ENCODE measurements around the gene NRBP1.

GRCh38 chr2:27400348-27401135, 27.9 kb upstream of the NRBP1 start:
- TF ChIP-seq CTCF (conservative IDR thresholded peaks at IDR 0.05; ENCODE audit: low read depth, low read length): no peak
- no peak for TF ChIP-seq EZH2phosphoT487 (IDR thresholded peaks at IDR 0.05; ENCODE audit: borderline replicate concordance, low read length)

All from PC-3 (cell line).